ENCODE measurements around the gene CFAP46. TPM values are rescaled to one million over a fixed set of nuclear protein-coding genes. Genes with fewer than 3 reads are reported as not detected.

CFAP46 gene
- total and polyA plus RNA-seq, 9 of the 15 experiments (the other 6 are each of a cell fraction or from before 2014, with no cell fraction given): not detected

GRCh38 chr10:132881186-132881920 is 61.0 kb downstream of the CFAP46 start:
- ChIA-PET POLR2A (interaction anchor here (1.9 kb wide), 1 partner anchor 11 kb away, joined by 7 read pairs; no protein-coding TSS in a partner anchor), CTCF (ENCODE audit: low intra/inter-chr PET ratio) (no interaction called here)
- H4K20me1 ChIP-seq (replicated peaks; ENCODE audit: control insufficient read depth, insufficient read depth, low read length): peaks cover 7% of the 10 kb centered on the region; the same call in 1 of the 2 replicates
- H3K9me3 ChIP-seq (replicated peaks; ENCODE audit: control insufficient read depth, insufficient read depth, low read depth, low read length): no peaks in the 10 kb centered on the region
- intact Hi-C loops (cut with micrococcal nuclease): no loop called here
- TF ChIP-seq SOX6 (IDR thresholded peaks at IDR 0.05) (no peak), HNRNPL (IDR thresholded peaks at IDR 0.05; ENCODE audit: low read depth, low read length) (no peak), ZNF512 (tag; IDR thresholded peaks at IDR 0.05) (no peak), ZNF174 (CRISPR knock-in tag; IDR thresholded peaks at IDR 0.05) (no peak), U2AF2 (optimal IDR thresholded peaks at IDR 0.05; ENCODE audit: low read depth, low read length) (no peak), HMGN3 (IDR thresholded peaks at IDR 0.05; ENCODE audit: borderline replicate concordance, extremely low read depth, insufficient read length, low read depth, low read length) (no peak)
- no peaks in the 10 kb centered on the region for H3K36me3 ChIP-seq (ENCODE audit: control insufficient read depth, insufficient read depth, low read length)
- H3K27me3 ChIP-seq (ENCODE audit: control insufficient read depth in 2 of 2, insufficient read depth in 2 of 2, low read length in 2 of 2): peaks cover 0 to 61% of the 10 kb centered on the region in 2 experiments; a peak in 2 of 5 replicates
- no peaks in the 10 kb centered on the region for H3K9me1 ChIP-seq (ENCODE audit: control insufficient read depth, insufficient read depth, low read length)
- no peak overlapping the region for H3K4me2 ChIP-seq (ENCODE audit: insufficient read depth, low read length)
- H3K9ac ChIP-seq (ENCODE audit: insufficient read depth in 1 of 2, low read depth in 2 of 2, low read length in 2 of 2): no peak overlapping the region
- no peak for DNase-seq (ENCODE audit: extremely low read depth in 1 of 4, low spot score in 3 of 4)
- 5% methylated on average over 10 of the region's 23 CpGs for WGBS (ENCODE audit: insufficient coverage, low coverage, missing lambda C conversion rate)
- no peak for ATAC-seq
- no peak for FAIRE-seq
- in situ Hi-C loops (cut with MboI): no loop called here
- no peaks in the 10 kb centered on the region for H3K79me2 ChIP-seq (ENCODE audit: control insufficient read depth, insufficient read depth, low read length)
- no peaks in the 10 kb centered on the region for H3K4me1 ChIP-seq (replicated peaks in 1 of 2; ENCODE audit: control insufficient read depth in 2 of 2, insufficient read depth in 2 of 2, low read length in 2 of 2)
- no TSS peak for BruUV-seq (replicated peaks)
- H3K4me3 ChIP-seq: no peak overlapping the region
- H2AFZ ChIP-seq (ENCODE audit: low read depth, low read length): no peak overlapping the region
- no peak overlapping the region for H3K27ac ChIP-seq (ENCODE audit: extremely low read depth, low read depth, low read length)
